ENCODE data around the gene C11orf65. TPM values are rescaled to one million over a fixed set of nuclear protein-coding genes. Genes with fewer than 3 reads are reported as not detected.

Gene C11orf65
- total RNA-seq, 1 experiment from 2014 or later: 2.3 TPM

DNA sequence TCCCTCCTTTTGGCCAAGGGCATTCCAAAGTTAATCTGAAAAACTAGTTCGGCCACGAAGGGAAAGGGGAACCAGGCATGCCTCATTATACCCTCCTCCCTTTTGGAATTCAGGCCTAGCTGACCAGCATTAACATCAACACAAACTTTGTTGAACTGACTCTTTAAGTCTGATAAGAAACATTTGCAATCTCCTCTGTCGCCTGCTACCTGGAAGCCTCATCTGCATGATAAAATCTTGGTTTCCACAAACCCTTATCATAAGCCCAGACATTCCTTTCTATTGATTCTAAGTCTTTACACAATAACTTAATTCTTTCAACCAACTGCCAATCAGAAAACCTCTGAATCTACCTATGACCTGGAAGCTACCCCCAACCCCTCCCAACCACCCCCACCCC lies 19.5 kb upstream of the C11orf65 start:
- H3K4me2 ChIP-seq (ENCODE audit: low read depth, low read length, poor library complexity, severe bottlenecking): no peak overlapping the region
- H3K9ac ChIP-seq (ENCODE audit: low read length): no peak overlapping the region
- no peaks in the 10 kb centered on the region for H3K27me3 ChIP-seq (ENCODE audit: low read length)
- peaks cover 54% of the 10 kb centered on the region for H3K36me3 ChIP-seq (ENCODE audit: insufficient read depth, low read length)
- H3K27ac ChIP-seq (ENCODE audit: low read length): no peak overlapping the region
- DNase-seq: no peak
- peaks cover 15% of the 10 kb centered on the region for H3K79me2 ChIP-seq (ENCODE audit: low read length)
- no peak overlapping the region for H2AFZ ChIP-seq (ENCODE audit: low read length)
- H3K9me2 ChIP-seq (replicated peaks; ENCODE audit: insufficient read depth, low read length): no peaks in the 10 kb centered on the region
- H4K20me1 ChIP-seq (ENCODE audit: insufficient read depth, low read depth, low read length): no peaks in the 10 kb centered on the region
- no peaks in the 10 kb centered on the region for H3K4me1 ChIP-seq (ENCODE audit: low read length)
- no peaks in the 10 kb centered on the region for H3K9me3 ChIP-seq (ENCODE audit: low read length)
- no peak overlapping the region for H3K4me3 ChIP-seq (ENCODE audit: low read length)

DNA sequence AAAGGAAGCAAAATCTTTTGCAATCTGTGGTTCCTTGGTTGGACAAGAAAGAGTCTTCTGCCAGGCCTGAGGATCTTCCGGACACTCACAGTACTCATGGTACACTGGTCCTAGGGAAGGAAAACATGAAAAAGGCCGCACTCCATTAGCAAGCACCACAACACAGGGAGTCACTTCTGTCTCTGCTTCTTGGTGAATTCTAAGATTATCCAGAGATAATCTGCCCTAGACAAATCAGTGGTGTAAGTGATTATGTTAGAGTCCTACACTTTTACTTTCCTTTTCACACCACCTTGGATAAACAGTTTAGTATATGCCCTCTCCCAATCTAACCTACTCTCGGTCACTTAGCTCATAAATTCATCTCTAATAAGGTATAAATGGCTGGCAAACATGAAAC lies 19.0 kb upstream of the C11orf65 start:
- no peaks in the 10 kb centered on the region for H3K27me3 ChIP-seq (ENCODE audit: low read length)
- no peaks in the 10 kb centered on the region for H3K9me2 ChIP-seq (replicated peaks; ENCODE audit: insufficient read depth, low read length)
- H3K27ac ChIP-seq (ENCODE audit: low read length): no peak overlapping the region
- no peak overlapping the region for H3K4me3 ChIP-seq (ENCODE audit: low read length)
- peaks cover 59% of the 10 kb centered on the region for H3K36me3 ChIP-seq (ENCODE audit: insufficient read depth, low read length)
- H3K4me1 ChIP-seq (ENCODE audit: low read length): no peaks in the 10 kb centered on the region
- no peaks in the 10 kb centered on the region for H3K9me3 ChIP-seq (ENCODE audit: low read length)
- no peaks in the 10 kb centered on the region for H4K20me1 ChIP-seq (ENCODE audit: insufficient read depth, low read depth, low read length)
- peaks cover 10% of the 10 kb centered on the region for H3K79me2 ChIP-seq (ENCODE audit: low read length)
- H2AFZ ChIP-seq (ENCODE audit: low read length): no peak overlapping the region
- H3K4me2 ChIP-seq (ENCODE audit: low read depth, low read length, poor library complexity, severe bottlenecking): no peak overlapping the region
- no peak overlapping the region for H3K9ac ChIP-seq (ENCODE audit: low read length)
- no peak for DNase-seq

DNA sequence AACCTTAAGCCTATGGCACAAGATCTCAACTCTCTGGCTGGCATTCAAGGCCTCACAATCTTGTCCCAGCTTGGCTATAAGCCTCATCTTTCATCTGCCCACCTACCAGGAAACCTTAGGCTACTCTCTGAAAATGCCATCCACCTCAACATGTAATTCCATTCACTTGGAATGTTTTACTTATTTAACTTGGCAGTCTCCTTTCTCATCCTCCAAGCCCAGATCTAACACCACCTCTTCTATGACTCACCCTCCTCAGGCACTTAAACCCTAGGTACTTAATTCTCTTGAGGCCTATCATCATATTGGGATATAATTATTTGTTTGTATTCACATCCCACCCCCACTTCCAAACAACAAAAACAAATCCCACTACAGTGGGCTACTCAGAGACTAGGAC lies 15.8 kb upstream of the C11orf65 start:
- DNase-seq: no peak
- no peaks in the 10 kb centered on the region for H3K4me1 ChIP-seq (ENCODE audit: low read length)

DNA sequence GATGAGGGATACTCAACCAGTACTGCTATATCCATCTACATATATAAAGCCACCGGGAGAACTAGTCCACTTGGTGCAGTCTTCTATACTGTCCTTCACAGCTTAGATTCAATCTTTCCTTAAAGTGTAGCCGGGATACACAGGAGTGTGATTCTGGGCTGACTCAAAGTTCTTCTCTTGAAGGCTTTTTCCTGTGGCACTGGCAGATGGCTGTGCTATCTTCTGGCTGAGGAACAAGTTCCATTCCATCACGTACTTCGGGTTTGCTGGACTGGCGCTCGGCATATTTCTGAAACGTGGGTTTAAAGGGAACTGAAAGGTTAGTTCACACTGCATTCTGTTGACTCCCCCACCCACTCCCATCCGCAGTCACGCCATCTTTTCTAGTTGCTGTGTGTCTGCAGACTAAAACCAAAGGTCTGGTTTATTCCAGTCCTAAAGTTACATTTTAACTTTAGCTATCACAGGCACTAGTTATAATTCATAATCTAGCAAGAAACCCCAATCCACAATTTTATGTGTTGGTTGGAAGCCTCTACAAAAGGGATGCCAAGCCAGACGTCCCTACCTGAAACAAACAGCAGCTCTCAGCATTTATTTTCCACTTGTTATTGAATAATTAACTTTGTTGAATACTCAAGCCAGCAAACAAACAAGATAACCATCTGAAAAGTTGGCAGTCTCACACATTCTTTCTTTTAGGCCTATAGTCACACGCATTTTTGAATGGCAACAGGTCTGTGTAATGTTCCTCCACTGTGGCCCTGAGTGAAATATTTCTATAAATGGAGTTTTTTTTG lies 7.5 kb upstream of the C11orf65 start:
- H3K4me3 ChIP-seq (ENCODE audit: low read length): no peak overlapping the region

More for the DNA sequence above, 15.8 kb upstream of the C11orf65 start:
- H3K79me2 ChIP-seq (ENCODE audit: low read length): no peaks in the 10 kb centered on the region
- H3K36me3 ChIP-seq (ENCODE audit: insufficient read depth, low read length): peaks cover 60% of the 10 kb centered on the region
- no peak overlapping the region for H2AFZ ChIP-seq (ENCODE audit: low read length)
- no peaks in the 10 kb centered on the region for H3K9me2 ChIP-seq (replicated peaks; ENCODE audit: insufficient read depth, low read length)
- no peak overlapping the region for H3K4me2 ChIP-seq (ENCODE audit: low read depth, low read length, poor library complexity, severe bottlenecking)
- H4K20me1 ChIP-seq (ENCODE audit: insufficient read depth, low read depth, low read length): no peaks in the 10 kb centered on the region
- H3K27me3 ChIP-seq (ENCODE audit: low read length): no peaks in the 10 kb centered on the region
- H3K9ac ChIP-seq (ENCODE audit: low read length): no peak overlapping the region
- H3K27ac ChIP-seq (ENCODE audit: low read length): no peak overlapping the region
- no peak overlapping the region for H3K4me3 ChIP-seq (ENCODE audit: low read length)
- no peaks in the 10 kb centered on the region for H3K9me3 ChIP-seq (ENCODE audit: low read length)

DNA sequence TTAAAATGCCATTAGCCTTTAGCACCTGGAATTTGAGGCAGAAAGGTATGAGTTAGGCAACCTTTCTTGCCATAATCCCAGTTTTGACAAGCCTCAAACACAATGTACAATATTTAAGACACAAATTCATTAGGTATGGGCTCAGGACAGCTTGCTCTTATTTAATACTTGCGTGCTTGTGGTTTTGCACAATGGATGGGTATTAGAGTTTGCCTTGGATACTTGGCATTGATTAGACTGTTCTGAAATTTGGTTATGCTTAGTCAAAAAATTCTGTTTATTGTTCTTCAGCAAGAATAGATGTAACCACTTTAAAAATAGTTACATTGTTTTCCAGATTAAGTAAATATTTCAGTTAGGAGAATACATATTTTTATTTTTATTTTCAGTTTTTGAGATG lies 5.4 kb upstream of the C11orf65 start:
- no peak overlapping the region for H2AFZ ChIP-seq (ENCODE audit: low read length)

More for the DNA sequence above, 7.5 kb upstream of the C11orf65 start:
- Histone ChIP-seq H3K9me2 (replicated peaks; ENCODE audit: insufficient read depth, low read length) (no peaks in the 10 kb centered on the region), H3K27me3 (ENCODE audit: low read length) (no peaks in the 10 kb centered on the region), H4K20me1 (ENCODE audit: insufficient read depth, low read depth, low read length) (no peaks in the 10 kb centered on the region), H3K9me3 (ENCODE audit: low read length) (no peaks in the 10 kb centered on the region), H3K36me3 (ENCODE audit: insufficient read depth, low read length) (peaks cover 48% of the 10 kb centered on the region; the same call in 1 of the 2 replicates), H2AFZ (ENCODE audit: low read length) (no peak overlapping the region), H3K4me2 (ENCODE audit: low read depth, low read length, poor library complexity, severe bottlenecking) (no peak overlapping the region), H3K27ac (ENCODE audit: low read length) (no peak overlapping the region), H3K4me1 (ENCODE audit: low read length) (no peaks in the 10 kb centered on the region), H3K9ac (ENCODE audit: low read length) (no peak overlapping the region), H3K79me2 (ENCODE audit: low read length) (no peaks in the 10 kb centered on the region)
- no peak for DNase-seq

DNA sequence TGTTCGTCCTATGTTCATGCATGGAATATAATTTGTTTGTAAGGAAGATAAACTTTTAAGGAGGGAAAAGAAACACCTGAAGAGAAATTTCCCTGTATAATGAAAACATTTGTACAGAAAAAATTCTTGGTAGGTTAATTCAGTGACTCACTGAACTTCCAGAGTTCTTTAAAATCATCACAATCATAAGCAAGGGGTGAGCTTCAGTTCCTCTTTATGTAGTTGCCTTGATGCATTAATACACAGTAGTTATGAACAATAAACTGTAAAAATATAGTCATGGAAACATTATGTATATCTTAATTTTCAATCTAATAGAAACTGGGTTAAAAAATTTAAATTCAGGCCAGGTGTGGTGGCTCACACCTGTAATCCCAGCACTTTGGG lies 1.1 kb upstream of the C11orf65 start:
- Histone ChIP-seq H3K9me2 (replicated peaks; ENCODE audit: insufficient read depth, low read length) (no peaks in the 10 kb centered on the region), H3K9ac (ENCODE audit: low read length) (peak overlapping the region; percentile 80), H3K36me3 (ENCODE audit: insufficient read depth, low read length) (peaks cover 9% of the 10 kb centered on the region; the same call in 1 of the 2 replicates), H3K4me2 (ENCODE audit: low read depth, low read length, poor library complexity, severe bottlenecking) (peak overlapping the region; percentile 89), H3K9me3 (ENCODE audit: low read length) (no peaks in the 10 kb centered on the region), H3K27me3 (ENCODE audit: low read length) (no peaks in the 10 kb centered on the region), H4K20me1 (ENCODE audit: insufficient read depth, low read depth, low read length) (no peaks in the 10 kb centered on the region), H3K4me1 (ENCODE audit: low read length) (peaks cover 19% of the 10 kb centered on the region), H3K79me2 (ENCODE audit: low read length) (peaks cover 5% of the 10 kb centered on the region; the same call in 1 of the 2 replicates), H3K27ac (ENCODE audit: low read length) (peak overlapping the region; percentile 68), H2AFZ (ENCODE audit: low read length) (peak overlapping the region; percentile 88), H3K4me3 (ENCODE audit: low read length) (peak overlapping the region; percentile 70)
- no peak for DNase-seq

More for the DNA sequence above, 5.4 kb upstream of the C11orf65 start:
- DNase-seq: no peak
- H3K4me3 ChIP-seq (ENCODE audit: low read length): no peak overlapping the region
- no peak overlapping the region for H3K4me2 ChIP-seq (ENCODE audit: low read depth, low read length, poor library complexity, severe bottlenecking)
- no peaks in the 10 kb centered on the region for H3K9me3 ChIP-seq (ENCODE audit: low read length)
- H3K9ac ChIP-seq (ENCODE audit: low read length): no peak overlapping the region
- H3K9me2 ChIP-seq (replicated peaks; ENCODE audit: insufficient read depth, low read length): no peaks in the 10 kb centered on the region
- H3K27me3 ChIP-seq (ENCODE audit: low read length): no peaks in the 10 kb centered on the region
- no peaks in the 10 kb centered on the region for H3K79me2 ChIP-seq (ENCODE audit: low read length)
- no peaks in the 10 kb centered on the region for H4K20me1 ChIP-seq (ENCODE audit: insufficient read depth, low read depth, low read length)
- peaks cover 8% of the 10 kb centered on the region for H3K4me1 ChIP-seq (ENCODE audit: low read length)
- H3K27ac ChIP-seq (ENCODE audit: low read length): no peak overlapping the region
- H3K36me3 ChIP-seq (ENCODE audit: insufficient read depth, low read length): peaks cover 34% of the 10 kb centered on the region; the same call in 1 of the 2 replicates

DNA sequence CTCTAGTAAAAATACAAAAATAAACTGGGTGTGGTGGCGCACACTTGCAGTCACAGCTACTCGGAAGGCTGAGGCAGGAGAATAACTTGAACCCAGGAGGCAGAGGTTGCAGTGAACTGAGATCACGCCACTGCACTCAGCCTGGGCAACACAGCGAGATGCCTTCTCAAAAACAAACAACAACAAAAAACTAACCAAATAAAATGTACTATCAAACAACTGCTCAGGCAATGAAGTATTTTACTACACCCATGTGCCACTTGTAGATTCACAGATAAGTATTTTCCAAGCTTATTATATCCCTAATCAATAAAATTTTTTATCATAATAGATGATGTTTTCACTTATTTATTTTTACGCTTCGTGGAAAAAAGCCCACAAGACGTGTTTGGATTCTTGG lies 924 bp downstream of the C11orf65 start:
- Histone ChIP-seq H3K4me2 (ENCODE audit: low read depth, low read length, poor library complexity, severe bottlenecking) (peak overlapping the region; percentile 89), H3K4me1 (ENCODE audit: low read length) (peaks cover 29% of the 10 kb centered on the region), H3K79me2 (ENCODE audit: low read length) (peaks cover 5% of the 10 kb centered on the region; the same call in 1 of the 2 replicates), H3K9ac (ENCODE audit: low read length) (peak overlapping the region; percentile 80), H3K27me3 (ENCODE audit: low read length) (no peaks in the 10 kb centered on the region), H3K36me3 (ENCODE audit: insufficient read depth, low read length) (no peaks in the 10 kb centered on the region), H3K4me3 (ENCODE audit: low read length) (peak overlapping the region; percentile 70), H3K9me3 (ENCODE audit: low read length) (no peaks in the 10 kb centered on the region), H3K27ac (ENCODE audit: low read length) (peak overlapping the region; percentile 68), H4K20me1 (ENCODE audit: insufficient read depth, low read depth, low read length) (no peaks in the 10 kb centered on the region), H3K9me2 (replicated peaks; ENCODE audit: insufficient read depth, low read length) (no peaks in the 10 kb centered on the region), H2AFZ (ENCODE audit: low read length) (peak overlapping the region; percentile 37)
- no peak for DNase-seq

DNA sequence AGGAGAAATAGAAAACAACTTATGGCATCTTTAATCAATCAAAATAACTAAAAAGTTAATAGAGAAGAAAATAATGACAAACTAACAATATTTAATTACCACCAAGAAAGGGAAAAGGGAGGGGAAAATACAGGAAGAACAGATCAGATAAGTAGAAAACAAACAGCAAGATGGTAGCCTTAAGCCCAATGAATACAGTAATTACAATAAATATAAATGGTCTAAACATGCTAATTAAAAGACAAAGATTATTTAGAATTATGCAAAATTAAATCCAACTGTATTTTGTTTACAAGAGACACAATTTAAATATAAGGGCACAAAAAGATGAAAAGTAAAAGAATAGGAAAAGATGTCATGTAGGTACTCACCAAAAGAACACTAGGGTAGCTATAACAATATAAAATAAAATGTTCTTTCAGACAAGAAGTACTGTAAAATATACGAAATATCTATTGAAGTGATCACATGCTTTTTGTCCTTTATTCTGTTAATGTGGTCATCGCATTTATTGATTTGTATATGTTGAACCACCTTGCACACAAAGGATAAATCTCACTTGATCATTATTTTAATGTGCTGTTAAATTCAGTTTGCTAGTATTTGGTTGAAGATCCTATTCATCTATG lies 14.0 kb downstream of the C11orf65 start:
- H3K4me1 ChIP-seq (ENCODE audit: low read length): peaks cover 3% of the 10 kb centered on the region
- H3K9ac ChIP-seq (ENCODE audit: low read length): no peak overlapping the region
- no peak overlapping the region for H3K27ac ChIP-seq (ENCODE audit: low read length)
- no peaks in the 10 kb centered on the region for H3K79me2 ChIP-seq (ENCODE audit: low read length)
- no peak overlapping the region for H3K4me2 ChIP-seq (ENCODE audit: low read depth, low read length, poor library complexity, severe bottlenecking)
- H3K27me3 ChIP-seq (ENCODE audit: low read length): no peaks in the 10 kb centered on the region
- no peak overlapping the region for H2AFZ ChIP-seq (ENCODE audit: low read length)
- no peaks in the 10 kb centered on the region for H3K9me2 ChIP-seq (replicated peaks; ENCODE audit: insufficient read depth, low read length)
- no peak overlapping the region for H3K4me3 ChIP-seq (ENCODE audit: low read length)
- no peaks in the 10 kb centered on the region for H3K36me3 ChIP-seq (ENCODE audit: insufficient read depth, low read length)
- DNase-seq: no peak
- peaks cover 8% of the 10 kb centered on the region for H3K9me3 ChIP-seq (ENCODE audit: low read length)
- no peaks in the 10 kb centered on the region for H4K20me1 ChIP-seq (ENCODE audit: insufficient read depth, low read depth, low read length)
